Right lung (tissue), 5 donors: ENCODE results near the gene ALG8. TPM values are rescaled to one million over a fixed set of nuclear protein-coding genes. Genes with fewer than 3 reads are reported as not detected.
"Not testable (repeated sequence)": the region's sequence is repeated elsewhere in the genome, so short reads cannot be mapped to it uniquely, and the experiment has no call there.

ENCODE experiments used
- DNase-seq, 2 donors: peaks; one replicate each; pipeline ENCODE4 v3.0.0-alpha.2; 2013
- polyA plus RNA-seq, 5 donors: library from polyadenylated mRNA; unstranded; fragments of 120-200 nt; gene quantifications; one replicate each; pipeline versions ENCODE4 v1.2.1 to v1.2.3, GENCODE V29; 2013; ENCODE audit warnings: inconsistent platforms in 1 of 5, low replicate concordance in 1 of 5; ENCODE audit not compliant: insufficient read length in 5 of 5, insufficient read depth in 1 of 5

The ALG8 gene
- polyA plus RNA-seq, 5 donors: 47.1 to 60.8 (median 57.1) TPM

DNA sequence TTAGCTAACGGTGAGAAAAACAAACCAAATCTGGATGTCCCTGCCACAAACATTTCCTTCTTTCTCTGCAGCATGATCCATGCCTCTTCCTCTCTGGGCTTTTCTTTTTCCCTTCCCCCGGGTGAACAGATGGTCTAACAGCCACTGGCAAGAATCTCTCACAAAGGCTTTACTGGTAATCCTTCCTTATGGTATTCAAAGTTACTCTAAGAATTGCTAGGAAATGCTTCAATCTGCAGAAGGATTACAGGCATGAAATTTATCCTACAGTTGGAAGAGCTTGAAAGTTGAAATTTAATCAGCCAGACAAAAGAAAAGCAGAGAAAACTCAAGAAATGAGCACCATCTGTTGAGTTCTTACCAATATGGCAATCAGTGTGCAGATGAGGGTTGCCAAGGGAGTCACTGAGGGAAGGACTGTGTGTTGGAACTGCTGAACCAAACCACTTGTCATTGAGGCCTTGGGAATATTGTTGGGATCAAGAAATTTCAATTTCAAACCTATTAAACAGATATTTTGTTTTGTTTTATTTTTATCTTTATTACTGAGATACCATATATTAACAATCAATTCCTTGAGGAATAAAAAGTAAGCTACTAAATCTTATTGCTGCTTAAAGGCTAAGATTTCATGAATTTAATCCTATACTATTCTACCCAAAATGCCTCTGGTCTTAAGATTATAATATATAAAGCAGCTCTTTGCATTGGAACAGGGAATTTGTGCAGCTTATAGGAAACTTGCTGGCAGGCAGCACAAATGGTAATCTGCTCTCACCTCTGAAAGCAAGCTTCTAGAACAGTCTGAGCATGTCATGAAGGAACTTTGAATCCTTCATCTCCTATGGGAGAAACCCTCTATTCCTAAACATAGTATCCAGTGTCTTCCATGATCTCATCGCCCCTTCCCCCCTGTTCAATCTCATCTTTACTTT lies 30.1 kb downstream of the ALG8 start:
- DNase-seq: no peak

DNA sequence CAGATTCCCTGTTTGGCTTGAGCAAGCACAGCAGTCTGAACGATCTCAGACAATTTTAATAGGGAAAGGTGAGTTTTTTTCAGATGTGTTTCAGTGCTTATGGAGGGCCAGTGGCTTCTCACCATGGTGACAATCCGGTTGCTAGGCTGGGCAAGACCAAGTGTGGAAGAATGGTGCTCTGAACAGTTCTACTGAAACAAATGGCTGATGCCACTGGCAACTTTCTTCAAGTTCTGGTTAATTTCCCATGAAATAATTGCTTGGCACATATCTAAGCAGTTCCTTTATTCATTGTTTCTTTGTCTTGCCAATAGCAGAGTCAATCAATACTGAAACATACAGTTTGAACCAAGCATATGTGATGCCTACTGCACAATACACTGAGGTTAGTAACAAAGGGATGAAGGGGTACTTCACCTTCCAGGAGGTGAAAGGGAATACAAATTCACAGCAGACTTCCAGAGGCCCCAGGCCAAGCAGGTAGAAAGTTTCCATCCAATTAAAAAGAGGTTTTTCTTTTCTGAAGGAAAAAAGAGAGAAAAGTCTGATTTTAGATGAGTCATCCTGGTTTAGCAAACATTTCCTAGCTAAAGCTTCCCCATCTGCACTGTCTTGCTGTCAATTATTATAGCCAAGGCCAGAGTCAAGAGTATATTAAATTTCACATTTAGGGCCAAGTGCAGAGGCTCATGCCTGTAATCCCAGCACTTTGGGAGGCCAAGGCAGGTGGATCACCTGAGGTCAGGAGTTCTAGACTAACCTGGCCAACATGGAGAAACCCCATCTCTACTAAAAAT lies 38.6 kb downstream of the ALG8 start:
- DNase-seq: no peak

DNA sequence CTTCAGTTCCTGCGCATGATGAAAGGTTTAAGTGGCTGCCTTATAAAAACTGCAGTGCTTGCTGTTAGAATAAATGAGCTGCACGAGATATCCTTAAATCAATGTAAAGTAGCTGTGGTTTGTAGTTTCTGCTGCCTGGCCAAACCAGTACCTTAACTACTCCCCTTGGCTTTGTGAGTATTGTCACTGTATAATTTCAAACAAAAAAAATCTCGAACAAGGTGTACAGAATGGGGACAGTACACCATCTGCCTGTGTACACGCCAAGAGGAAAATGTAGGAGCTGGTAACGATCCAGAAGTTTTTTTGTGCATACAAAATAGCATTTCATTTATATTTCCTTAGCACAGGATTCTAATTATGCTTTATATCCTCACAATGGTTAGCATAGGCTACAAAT lies 39.2 kb downstream of the ALG8 start:
- DNase-seq: no peak

DNA sequence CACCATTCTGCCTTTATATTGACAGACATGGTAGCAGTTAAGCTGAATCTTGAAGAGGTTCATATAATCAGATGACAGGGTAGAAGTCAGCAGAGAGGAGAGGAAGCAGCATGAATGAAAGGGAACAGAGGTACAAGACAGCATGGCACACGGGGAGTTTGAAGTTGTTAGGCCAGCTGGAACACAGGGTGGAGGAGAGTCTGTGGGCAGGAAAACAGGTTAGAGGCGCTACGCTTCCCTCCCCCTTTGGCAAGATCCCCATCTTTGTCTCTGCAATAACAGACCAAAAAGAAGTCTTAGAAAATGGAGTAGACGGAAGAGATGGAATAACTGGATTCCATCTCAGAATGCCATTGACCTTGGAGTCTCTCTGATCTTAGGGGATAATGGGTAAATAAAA lies 39.8 kb downstream of the ALG8 start:
- no peak for DNase-seq

DNA sequence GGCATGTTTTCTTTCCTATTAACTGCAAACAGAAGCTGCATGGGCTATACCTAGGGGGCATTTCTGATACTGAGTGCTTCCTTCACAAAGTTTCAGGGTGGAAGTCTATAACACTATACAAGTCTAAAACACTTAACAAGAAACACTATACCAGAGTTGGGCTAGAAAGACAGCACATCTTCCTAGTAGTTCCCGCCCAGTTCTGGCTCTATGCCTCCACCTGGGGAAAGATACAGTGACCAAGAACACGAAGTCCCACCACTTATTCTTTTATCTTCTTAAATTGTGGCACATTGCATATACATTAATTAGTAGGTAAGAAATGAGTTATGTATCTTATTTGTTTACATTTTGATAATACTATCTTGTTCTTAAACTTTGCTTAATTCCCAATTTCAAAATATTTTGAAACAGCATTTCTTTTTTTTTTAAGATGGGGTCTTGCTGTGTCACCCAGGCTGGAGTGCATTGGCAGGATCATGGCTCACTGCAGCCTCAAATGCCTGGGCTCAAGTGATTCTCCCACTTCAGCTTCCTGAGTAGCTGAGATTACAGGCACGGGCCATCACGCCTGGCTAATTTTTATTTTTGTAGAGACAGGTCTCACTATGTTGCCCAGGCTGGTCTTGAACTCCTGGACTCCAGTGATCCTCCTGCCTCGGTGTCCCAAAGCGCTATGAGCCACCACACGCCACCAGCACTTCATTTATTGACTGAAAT lies 41.6 kb downstream of the ALG8 start:
- no peak for DNase-seq

DNA sequence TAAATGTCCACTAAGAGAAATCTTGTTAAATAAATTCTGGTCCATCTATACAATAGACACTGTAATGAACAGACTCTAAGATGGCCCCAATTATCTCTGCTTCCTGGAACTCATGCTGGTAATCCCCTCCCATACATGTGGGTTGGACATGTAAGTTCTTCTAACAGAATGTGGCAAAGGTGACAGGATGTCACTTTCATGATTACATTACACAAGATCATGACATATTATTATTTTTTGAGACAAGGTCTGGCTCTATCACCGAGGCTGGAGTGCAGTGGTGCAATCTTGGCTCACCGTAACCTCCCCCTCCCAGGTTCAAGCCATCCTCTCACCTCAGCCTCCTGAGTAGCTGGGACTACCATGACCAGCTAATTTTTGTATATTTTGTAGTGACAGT lies 45.2 kb downstream of the ALG8 start:
- DNase-seq: no peak

DNA sequence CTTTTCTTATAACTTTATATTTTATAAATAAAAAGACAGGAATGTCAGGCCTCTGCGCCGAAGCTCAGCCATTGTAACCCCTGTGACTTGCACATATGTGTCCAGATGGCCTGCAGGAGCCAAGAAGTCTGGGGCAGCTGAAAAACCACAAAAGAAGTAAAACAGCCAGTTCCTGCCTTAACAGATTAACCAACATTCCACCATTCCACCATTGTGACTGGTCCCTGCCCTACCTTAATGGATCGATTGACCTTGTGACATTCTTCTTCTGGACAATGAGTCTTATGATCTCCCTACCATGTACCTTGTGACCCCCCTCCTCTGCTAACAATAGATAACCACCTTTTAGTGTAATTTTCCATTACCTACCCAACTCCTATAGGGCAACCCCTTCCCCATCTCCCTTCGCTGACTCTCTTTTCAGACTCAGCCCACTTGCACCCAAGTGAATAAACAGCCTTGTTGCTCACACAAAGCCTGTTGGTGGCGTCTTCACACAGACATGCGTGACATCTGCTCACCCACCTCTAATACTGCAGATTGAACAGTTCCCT lies 52.8 kb downstream of the ALG8 start:
- not testable (repeated sequence) for DNase-seq

DNA sequence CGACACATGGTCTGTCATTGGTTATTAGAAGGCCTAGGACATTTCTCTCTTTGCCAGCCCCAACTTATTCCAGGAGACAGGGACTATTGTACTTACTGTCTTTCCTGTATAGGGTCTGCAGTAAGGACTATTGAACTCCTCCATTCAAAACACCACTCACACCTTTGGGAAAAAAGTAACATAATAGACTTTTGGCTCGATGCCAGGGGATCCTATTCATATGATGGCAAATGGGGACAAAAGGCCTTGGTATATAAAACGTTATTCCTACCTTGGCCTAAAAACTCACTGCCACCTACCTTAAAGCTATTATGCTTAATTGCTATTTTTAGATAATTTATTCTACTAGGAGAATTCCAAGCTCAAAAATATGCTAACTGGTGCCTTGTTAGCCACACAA lies 53.5 kb downstream of the ALG8 start:
- DNase-seq: no peak

DNA sequence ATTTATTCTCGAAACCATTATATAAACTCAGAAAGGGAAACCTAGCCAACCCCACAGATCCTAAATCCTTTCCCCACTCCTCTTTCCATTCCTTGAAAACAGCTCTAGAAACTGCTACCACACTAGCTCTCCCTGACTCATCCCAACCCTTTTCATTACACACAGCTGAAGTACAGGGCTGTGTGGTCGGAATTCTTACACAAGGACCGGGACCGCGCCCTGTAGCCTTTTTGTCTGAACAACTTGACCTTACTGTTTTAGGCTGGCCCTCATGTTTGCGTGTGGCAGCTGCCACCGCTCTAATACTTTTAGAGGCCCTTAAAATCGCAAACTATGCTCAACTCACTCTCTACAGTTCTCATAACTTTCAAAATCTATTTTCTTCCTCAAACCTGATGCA lies 54.9 kb downstream of the ALG8 start:
- not testable (repeated sequence) for DNase-seq

DNA sequence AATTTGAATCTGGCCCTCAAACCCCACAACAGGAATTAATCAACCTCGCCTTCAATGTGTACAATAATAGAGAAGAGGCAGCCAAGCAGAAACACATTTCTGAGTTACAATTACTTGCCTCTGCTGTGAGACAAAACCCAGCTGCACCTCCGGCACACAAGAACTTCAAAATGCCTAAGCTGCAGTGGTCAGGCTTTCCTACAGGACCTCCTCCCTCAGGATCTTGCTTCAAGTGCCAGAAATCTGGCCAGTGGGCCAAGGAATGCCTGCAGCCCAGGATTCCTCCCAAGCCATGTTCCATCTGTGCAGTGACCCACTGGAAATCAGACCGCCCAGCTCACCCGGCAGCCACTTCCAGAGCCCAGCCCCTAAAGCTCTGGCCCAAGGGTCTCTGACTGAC lies 56.4 kb downstream of the ALG8 start:
- DNase-seq: peak; percentile 68 to 75

DNA sequence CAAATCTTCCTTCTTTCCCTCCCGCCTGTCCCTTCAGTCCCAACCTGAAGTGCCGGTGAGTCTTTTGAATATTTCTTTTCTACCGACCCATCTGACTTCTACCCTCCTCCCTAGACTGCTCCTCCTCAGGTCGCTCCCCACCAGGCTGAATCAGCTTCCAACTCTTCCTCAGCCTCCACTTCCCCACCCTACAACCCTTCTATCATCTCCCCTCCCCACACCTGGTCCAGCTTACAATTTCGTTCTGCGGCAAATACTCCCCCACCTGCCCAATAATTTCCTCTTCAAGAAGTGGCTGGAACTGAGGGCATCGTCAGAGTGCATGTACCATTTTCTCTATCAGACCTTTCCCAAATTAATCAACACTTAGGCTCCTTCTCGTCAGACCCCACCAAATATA lies 57.3 kb downstream of the ALG8 start:
- DNase-seq: no peak

DNA sequence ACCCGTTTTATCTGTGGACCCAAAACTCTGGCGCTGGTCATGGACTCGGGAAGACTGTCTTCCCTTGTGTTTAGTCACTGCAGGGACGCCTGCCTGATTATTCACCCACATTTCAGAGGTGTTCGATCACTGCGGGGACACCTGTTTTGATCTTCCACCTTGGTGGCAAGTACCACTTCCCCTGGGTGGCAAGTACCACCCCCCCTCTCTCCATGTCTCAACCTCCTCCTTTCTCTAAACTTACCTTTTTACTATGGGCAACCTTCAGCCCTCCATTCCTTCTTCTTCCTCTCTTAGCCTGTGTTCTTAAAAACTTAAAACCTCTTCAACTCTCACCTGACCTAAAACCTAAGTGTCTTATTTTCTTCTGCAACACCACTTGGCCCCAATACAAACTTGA lies 57.8 kb downstream of the ALG8 start:
- DNase-seq: no peak

DNA sequence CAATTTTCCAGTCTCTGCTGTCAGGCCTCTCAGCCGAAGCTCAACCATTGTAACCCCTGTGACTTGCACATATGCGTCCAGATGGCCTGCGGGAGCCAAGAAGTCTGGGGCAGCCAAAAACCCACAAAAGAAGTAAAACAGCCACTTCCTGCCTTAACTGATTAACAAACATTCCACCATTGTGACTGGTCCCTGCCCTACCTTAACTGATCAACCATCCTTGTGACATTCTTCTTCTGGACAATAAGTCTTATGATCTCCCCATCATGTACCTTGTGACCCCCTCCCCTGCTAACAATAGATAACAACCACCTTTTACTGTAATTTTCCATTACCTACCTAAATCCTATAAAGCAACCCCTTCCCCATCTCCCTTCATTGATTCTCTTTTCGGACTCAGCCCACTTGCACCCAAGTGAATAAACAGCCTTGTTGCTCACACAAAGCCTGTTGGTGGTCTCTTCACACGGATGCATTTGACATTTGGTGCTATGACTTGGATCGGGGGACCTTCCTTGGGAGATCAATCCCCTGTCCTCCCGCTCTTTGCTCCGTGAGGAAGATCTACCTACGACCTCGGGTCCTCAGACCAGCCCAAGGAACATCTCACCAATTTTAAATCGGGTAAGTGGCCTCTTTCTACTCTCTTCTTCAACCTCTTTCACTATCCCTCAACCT lies 58.5 kb downstream of the ALG8 start:
- peak; percentile 57 to 69 for DNase-seq

DNA sequence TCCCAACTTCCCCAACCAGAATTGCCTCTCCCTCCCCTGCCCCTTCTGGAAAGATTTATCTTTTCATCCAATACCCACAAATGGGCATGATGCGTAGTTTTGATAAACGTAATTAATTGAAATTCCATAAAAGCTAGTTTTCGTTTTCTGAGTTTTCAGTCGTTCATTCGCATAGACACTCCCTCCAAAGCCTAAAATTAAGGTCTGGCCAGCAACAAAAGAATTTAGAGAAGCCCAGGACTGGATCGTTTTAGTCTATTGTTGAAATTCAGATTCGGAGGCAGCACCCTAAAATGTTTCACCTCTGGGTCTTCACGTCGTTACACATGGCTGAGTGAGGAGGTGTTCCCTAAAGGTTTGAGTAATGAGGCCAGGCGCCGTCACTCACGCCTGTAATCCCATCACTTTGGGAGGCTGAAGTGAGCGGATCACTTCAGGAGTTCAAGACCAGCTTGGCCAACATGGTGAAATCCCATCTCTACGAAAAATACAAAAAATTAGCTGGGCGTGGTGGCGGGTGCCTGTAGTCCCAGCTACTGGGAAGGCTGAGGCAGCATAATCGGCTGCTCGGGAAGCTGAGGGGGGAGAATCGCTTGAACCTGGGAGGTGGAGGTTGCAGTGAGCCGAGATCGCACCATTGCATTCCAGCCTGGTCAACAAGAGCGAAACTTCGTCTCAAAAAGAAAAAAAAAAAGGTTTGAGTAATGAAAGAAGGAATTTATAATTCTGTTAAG lies 59.2 kb downstream of the ALG8 start:
- DNase-seq: no peak

DNA sequence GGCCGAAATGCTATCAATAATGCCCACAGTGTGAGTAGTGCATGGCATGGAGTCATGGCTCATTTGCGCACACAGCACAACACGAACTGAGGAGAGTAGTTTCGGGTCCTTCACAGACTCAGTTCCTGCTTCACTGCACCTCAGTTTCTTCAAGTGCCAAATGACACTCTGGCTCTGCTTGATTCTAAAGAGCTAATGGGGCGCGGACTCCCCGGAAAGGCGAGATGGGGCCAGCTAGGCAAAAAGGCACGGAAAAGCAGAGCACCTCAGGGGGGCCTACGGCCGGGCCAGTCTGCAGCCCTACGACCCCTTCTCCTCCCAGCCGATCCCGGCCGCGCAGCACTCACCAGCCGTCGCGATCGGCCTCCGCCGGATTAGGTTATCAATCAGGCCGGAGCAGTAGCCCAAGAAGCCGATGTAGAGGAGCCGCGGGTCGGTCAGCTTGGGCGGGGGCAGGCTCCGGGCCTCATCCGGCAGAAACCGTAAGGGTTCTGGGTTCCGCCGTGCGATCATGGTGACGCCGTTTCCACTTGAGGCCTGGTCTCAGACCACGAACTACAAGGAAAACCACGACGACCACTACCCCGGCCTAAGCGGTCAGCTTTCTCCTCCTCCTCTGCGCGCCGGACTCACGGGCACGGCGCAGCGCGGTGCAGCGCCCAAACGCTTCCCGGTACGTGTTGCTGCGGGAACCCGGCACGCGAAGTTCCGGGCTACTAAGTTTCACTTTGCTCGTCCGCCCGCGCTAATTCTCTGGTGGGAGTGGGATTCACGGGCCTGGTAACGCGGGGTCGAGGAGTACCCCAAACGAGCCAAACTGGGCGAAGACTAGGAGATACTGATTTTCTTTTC lies 60.0 kb downstream of the ALG8 start, which contains the start of gene NDUFC2:
Gene NDUFC2 (minus strand): TSS at position 631 of the 852 bp plus-strand sequence. CDS start 118 bp downstream, at position 513.
- DNase-seq: peak; percentile 83 to 85

DNA sequence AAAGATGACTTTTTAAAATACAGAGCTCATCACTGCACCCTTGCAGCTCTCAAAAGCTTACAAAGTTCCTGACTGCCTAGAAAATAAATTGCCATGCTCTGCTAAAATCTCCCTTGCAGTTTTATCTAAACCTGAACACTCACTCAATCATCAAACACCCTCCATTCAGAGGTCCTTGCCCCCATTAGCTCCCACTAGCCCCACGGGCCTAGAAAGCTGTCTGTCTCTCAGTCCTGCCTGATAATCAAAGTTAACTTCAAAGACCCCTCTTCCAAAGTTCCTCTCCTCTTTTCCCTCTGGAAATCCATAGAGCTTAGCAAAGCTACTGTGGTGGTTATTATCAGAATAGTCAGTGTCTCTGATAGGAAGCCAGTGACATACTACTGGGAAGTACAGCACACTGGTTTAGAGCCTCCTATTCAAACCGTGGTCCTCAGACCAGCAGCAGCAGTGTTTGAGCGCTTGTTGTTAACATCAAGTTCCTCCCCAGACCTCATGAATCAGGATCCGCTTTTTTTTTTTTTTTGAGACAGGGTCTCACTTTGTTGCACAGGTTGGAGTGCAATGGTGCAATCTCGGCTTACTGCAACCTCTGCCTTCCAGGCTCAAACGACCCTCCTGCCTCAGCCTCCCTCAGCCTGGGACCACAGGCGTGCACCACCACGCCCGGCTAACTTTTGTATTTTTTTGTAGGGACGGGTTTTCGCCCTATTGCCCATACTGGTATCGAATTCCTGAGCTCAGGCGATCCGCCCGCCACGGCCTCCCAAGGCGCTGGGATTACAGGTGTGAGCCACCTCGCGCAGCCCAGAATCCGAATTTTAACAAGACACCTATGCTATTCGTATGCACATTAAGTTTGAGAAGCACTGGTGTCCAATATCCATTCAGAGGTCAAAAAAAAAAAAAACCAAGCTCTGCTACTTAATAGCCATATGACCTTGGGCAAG lies 60.9 kb downstream of the ALG8 start:
- DNase-seq: no peak

DNA sequence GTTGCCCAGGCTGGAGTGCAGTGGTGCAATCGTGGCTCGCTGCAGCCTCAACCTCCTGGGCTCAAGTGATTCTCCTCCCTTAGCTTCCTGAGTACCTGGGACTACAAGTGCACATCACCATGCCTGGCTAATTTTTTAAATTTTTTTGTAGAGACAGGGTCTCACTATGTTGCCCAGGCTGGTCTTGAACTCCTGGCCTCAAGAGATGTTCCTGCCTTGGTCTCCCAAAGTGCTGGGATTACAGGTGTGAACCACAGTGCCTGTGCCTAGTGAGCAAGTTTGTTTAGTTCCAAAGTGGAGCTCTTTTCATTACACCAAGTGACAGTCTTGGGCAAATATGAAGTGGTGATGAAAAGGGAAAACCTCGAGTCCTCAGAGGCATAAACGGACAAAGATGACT lies 61.8 kb downstream of the ALG8 start:
- not testable (repeated sequence) for DNase-seq

DNA sequence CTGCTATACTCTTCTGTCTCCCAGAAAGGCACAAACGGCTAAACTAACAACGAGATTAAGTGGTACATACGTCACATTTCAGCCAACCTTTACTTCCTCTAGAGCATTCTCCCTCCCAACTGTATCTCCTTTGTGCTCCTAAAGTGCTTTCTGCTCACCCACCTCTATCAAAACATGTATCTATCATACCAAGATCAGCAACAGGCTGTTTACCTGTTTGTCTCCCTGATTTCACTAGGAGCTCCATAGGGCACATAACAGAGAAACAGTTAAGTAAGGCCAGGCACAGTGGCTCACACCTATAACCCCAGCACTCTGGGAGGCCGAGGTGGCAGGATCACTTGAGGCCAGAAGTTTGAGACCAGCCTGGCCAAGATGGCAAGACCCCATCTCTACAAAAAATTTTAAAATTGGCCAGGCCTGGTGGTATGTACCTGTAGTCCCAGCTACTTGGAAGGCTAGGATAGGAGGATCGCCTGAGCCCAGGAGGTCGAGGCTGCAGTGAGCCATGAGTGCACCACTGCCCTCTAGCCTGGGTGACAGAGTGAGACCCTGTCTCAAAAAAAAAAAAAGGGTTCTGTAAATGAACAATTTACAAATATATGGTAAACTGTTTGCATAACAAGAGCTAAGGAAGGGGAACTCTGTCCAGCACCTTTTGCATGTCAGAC lies 62.6 kb downstream of the ALG8 start:
- DNase-seq: no peak
